K562 (cell line): Measurements from ENCODE around the gene P2RY11. TPM values are rescaled to one million over a fixed set of nuclear protein-coding genes. Genes with fewer than 3 reads are reported as not detected.

Experiments used
- GABPA ChIP-seq: fragments of 200-800 bp; sonication (Bioruptor generic); conservative IDR thresholded peaks from 2 replicates; pipeline ENCODE4 v1.6.1; 2016; ENCODE audit warnings: low read depth, missing genetic modification characterization, missing compliant biosample characterization
- HMGN3 ChIP-seq: IDR thresholded peaks from 2 replicates; pipeline ENCODE4 v1.6.1; 2011; ENCODE audit warnings: borderline replicate concordance, low read depth, mild to moderate bottlenecking, mixed read lengths, low read length; ENCODE audit not compliant: insufficient read length; ENCODE audit errors: extremely low read depth
- KDM2B ChIP-seq: fragments of 250-450 bp; sonication (Bioruptor Pico); IDR thresholded peaks from 2 replicates; pipeline ENCODE4 v1.8.0; 2021; ENCODE audit warnings: mild to moderate bottlenecking, moderate library complexity
- KLF6 ChIP-seq: fragments of 250-450 bp; sonication (Bioruptor Pico); IDR thresholded peaks from 2 replicates; pipeline ENCODE4 v1.4.0; 2020; ENCODE audit warnings: mild to moderate bottlenecking, moderate library complexity, borderline replicate concordance
- MCM3 ChIP-seq: fragments of 450-650 bp; IDR thresholded peaks from 2 replicates; pipeline ENCODE4 v1.6.1; 2016
- NFIX ChIP-seq: fragments of 250-450 bp; sonication (Bioruptor Pico); IDR thresholded peaks from 2 replicates; pipeline ENCODE4 v1.4.0; 2020; ENCODE audit warnings: low read depth, mild to moderate bottlenecking, moderate library complexity
- RBM22 ChIP-seq: fragments of 200-400 bp; formaldehyde crosslinking; IDR thresholded peaks from 2 replicates; pipeline ENCODE4 v1.6.1; 2018; ENCODE audit warnings: low read length, low read depth; ENCODE audit not compliant: poor library complexity, severe bottlenecking
- polyA plus RNA-seq, 8 experiments: library from polyadenylated mRNA; depleted of rRNA in 4 of 8; stranded (reverse) in 5 of 8; unstranded in 3 of 8; fragments of >200 nt; fragmentation: Nextera tagmentation in 2 of 8; fragmentation: Illumina TruSeq in 1 of 8; extraction: Ambion mirVana in 2 of 8; extraction: Trizol in 1 of 8; gene quantifications; 2 replicates each; pipeline versions ENCODE4 v1.2.1 to v1.2.3, GENCODE V29; 2011 to 2014; ENCODE audit warnings: inconsistent platforms in 1 of 8, missing spikeins in 1 of 8
- total RNA-seq, 7 experiments: library from RNA; depleted of rRNA in 6 of 7; stranded (reverse); fragments of >200 nt in 6 of 7; fragmentation: Illumina TruSeq in 2 of 7; extraction: Trizol in 2 of 7; gene quantifications; 2 replicates each; pipeline versions ENCODE4 v1.2.1 to v1.2.3, GENCODE V29; 2011 to 2021; ENCODE audit warnings: low replicate concordance in 1 of 7
- TF ChIP-seq, protein P1 (sequence below): fragments of 250-450 bp; sonication (Bioruptor Pico); IDR thresholded peaks from 2 replicates; pipeline ENCODE4 v1.4.0; 2020; ENCODE audit warnings: mild to moderate bottlenecking, moderate library complexity, borderline replicate concordance

P2RY11 gene
- total and polyA plus RNA-seq, 9 of the 15 experiments (the other 6 are each of a cell fraction or from before 2014, with no cell fraction given): 0.03 to 10.1 (median 1.5) TPM

DNA sequence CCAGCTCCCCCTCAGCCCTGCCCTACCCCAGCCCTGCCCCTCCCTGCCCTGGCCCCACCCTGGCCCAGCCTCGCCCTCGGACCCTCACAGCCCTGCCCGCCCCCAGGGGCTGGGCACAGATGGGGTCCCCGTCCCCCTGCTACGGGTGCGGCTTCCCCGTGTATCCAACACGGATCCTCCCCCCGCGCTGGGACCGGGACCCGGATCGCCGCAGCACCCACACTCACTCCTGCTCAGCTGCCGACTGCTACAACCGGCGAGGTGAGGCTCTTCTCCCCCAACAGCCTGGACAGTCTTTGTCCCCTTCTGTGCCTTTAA, 20.2 kb upstream of the P2RY11 start (continued):
- TF ChIP-seq KDM2B (CRISPR knock-in tag) (no peak), KLF6 (CRISPR knock-in tag) (no peak), RBM22 (no peak), GABPA (tag) (no peak), NFIX (CRISPR knock-in tag) (no peak), HMGN3 (no peak), MCM3 (no peak)
- TF ChIP-seq, protein P1, sequence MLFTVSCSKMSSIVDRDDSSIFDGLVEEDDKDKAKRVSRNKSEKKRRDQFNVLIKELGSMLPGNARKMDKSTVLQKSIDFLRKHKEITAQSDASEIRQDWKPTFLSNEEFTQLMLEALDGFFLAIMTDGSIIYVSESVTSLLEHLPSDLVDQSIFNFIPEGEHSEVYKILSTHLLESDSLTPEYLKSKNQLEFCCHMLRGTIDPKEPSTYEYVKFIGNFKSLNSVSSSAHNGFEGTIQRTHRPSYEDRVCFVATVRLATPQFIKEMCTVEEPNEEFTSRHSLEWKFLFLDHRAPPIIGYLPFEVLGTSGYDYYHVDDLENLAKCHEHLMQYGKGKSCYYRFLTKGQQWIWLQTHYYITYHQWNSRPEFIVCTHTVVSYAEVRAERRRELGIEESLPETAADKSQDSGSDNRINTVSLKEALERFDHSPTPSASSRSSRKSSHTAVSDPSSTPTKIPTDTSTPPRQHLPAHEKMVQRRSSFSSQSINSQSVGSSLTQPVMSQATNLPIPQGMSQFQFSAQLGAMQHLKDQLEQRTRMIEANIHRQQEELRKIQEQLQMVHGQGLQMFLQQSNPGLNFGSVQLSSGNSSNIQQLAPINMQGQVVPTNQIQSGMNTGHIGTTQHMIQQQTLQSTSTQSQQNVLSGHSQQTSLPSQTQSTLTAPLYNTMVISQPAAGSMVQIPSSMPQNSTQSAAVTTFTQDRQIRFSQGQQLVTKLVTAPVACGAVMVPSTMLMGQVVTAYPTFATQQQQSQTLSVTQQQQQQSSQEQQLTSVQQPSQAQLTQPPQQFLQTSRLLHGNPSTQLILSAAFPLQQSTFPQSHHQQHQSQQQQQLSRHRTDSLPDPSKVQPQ (CRISPR knock-in tag): no peak
